Dedifferentiated amniotic fluid mesenchymal stem cell (primary cell): ENCODE results near the gene DNAH9.
"Not testable (repeated sequence)": the region's sequence is repeated elsewhere in the genome, so short reads cannot be mapped to it uniquely, and the experiment has no call there.

Experiments
- DNase-seq: peaks from one replicate; pipeline ENCODE4 v3.0.0-alpha.2; 2016; ENCODE audit errors: extremely low spot score

Gene DNAH9

GRCh38 chr17:11916091-11916490 is 317.8 kb downstream of the DNAH9 start:
- no peak for DNase-seq

- no peak for DNase-seq
These were observed 319.1 kb downstream of the DNAH9 start for GRCh38 chr17:11917415-11917814.

- DNase-seq: no peak
These were observed 323.0 kb downstream of the DNAH9 start for GRCh38 chr17:11921296-11921695.

GRCh38 chr17:11922638-11923037 is 324.4 kb downstream of the DNAH9 start:
- no peak for DNase-seq

- no peak for DNase-seq
These were observed 325.8 kb downstream of the DNAH9 start for GRCh38 chr17:11924076-11924475.

- DNase-seq: no peak
These were observed 327.2 kb downstream of the DNAH9 start for GRCh38 chr17:11925262-11926021.

GRCh38 chr17:11928436-11928835 is 330.2 kb downstream of the DNAH9 start:
- DNase-seq: no peak

- DNase-seq: no peak
These were observed 334.1 kb downstream of the DNAH9 start for GRCh38 chr17:11932337-11932898.

GRCh38 chr17:11935734-11936406 is 337.6 kb downstream of the DNAH9 start:
- peak; percentile 24 for DNase-seq

GRCh38 chr17:11940904-11941303 is 342.6 kb downstream of the DNAH9 start:
- DNase-seq: no peak

- not testable (repeated sequence) for DNase-seq
These were observed 344.8 kb downstream of the DNAH9 start for GRCh38 chr17:11943086-11943485.

- DNase-seq: no peak
These were observed 345.6 kb downstream of the DNAH9 start for GRCh38 chr17:11943759-11944347.

GRCh38 chr17:11944587-11944986 is 346.3 kb downstream of the DNAH9 start:
- no peak for DNase-seq

GRCh38 chr17:11948789-11949188 is 350.5 kb downstream of the DNAH9 start:
- peak; percentile 59 for DNase-seq

- DNase-seq: not testable (repeated sequence)
These were observed 351.3 kb downstream of the DNAH9 start for GRCh38 chr17:11949571-11949970.

- no peak for DNase-seq
These were observed 352.7 kb downstream of the DNAH9 start for GRCh38 chr17:11950771-11951519.

GRCh38 chr17:11952610-11953009 is 354.3 kb downstream of the DNAH9 start:
- no peak for DNase-seq

- DNase-seq: no peak
These were observed 355.7 kb downstream of the DNAH9 start for GRCh38 chr17:11953924-11954323.

GRCh38 chr17:11954936-11955335 is 356.7 kb downstream of the DNAH9 start:
- DNase-seq: no peak

GRCh38 chr17:11969565-11969964 is 371.3 kb downstream of the DNAH9 start:
- no peak for DNase-seq

- DNase-seq: not testable (repeated sequence)
These were observed 374.5 kb downstream of the DNAH9 start for GRCh38 chr17:11972741-11973140.

GRCh38 chr17:11979795-11980194 is 381.5 kb downstream of the DNAH9 start:
- DNase-seq: no peak
